Neural cell (in vitro differentiated cells): ENCODE results near the gene CD2AP. TPM values are rescaled to one million over a fixed set of nuclear protein-coding genes. Genes with fewer than 3 reads are reported as not detected.

Experiments used
- H2AFZ ChIP-seq: fragments of 200-600, 300-800 bp; sonication (generic), shearing (Covaris generic); 2 replicates; pipeline ENCODE4 v1.6.0; 2014; ENCODE audit warnings: low read depth, mild to moderate bottlenecking, antibody characterized with exemption, low read length, moderate library complexity
- H3F3A ChIP-seq: fragments of 200-600 bp; shearing (Covaris generic); 2 replicates; pipeline ENCODE4 v1.6.1; 2016; ENCODE audit warnings: mild to moderate bottlenecking, moderate library complexity, mixed read lengths, antibody characterized with exemption, low read length; ENCODE audit not compliant: insufficient read depth, poor library complexity, severe bottlenecking
- H3K27ac ChIP-seq: fragments of 200-600, 300-800 bp; sonication (generic), shearing (Covaris generic); 2 replicates; pipeline ENCODE4 v1.5.1; 2014; ENCODE audit warnings: mild to moderate bottlenecking, low read length, moderate library complexity
- H3K27me3 ChIP-seq: fragments of 300-800, 200-600 bp; sonication (generic), shearing (Covaris generic); 2 replicates; pipeline ENCODE4 v1.6.0; 2014; ENCODE audit warnings: mild to moderate bottlenecking, low read depth, low read length, moderate library complexity; ENCODE audit not compliant: insufficient read depth
- H3K36me3 ChIP-seq: fragments of 300-800, 200-600 bp; sonication (generic), shearing (Covaris generic); 2 replicates; pipeline ENCODE4 v1.5.1; 2014; ENCODE audit warnings: mild to moderate bottlenecking, antibody characterized with exemption, low read length, moderate library complexity; ENCODE audit not compliant: insufficient read depth
- H3K4me2 ChIP-seq: fragments of 300-800, 200-600 bp; sonication (generic), shearing (Covaris generic); 2 replicates; pipeline ENCODE4 v1.6.0; 2014; ENCODE audit warnings: mild to moderate bottlenecking, low read length
- H3K4me3 ChIP-seq: fragments of 300-800, 200-600 bp; sonication (generic), shearing (Covaris generic); 2 replicates; pipeline ENCODE4 v1.5.1; 2014; ENCODE audit warnings: mild to moderate bottlenecking, low read length, moderate library complexity
- H3K79me2 ChIP-seq: fragments of 200-600 bp; shearing (Covaris generic); replicated peaks from 2 replicates; pipeline ENCODE4 v1.6.0; 2014; ENCODE audit warnings: mild to moderate bottlenecking, low read length, moderate library complexity; ENCODE audit not compliant: insufficient read depth
- H3K9ac ChIP-seq: fragments of 300-800, 200-600 bp; sonication (generic), shearing (Covaris generic); 2 replicates; pipeline ENCODE4 v1.6.1; 2016; ENCODE audit warnings: mild to moderate bottlenecking, low read length, mixed read lengths
- H3K9me2 ChIP-seq: fragments of 200-600 bp; shearing (Covaris generic); 2 replicates; pipeline ENCODE4 v1.6.1; 2016; ENCODE audit warnings: mild to moderate bottlenecking, low read length, mixed read lengths; ENCODE audit not compliant: insufficient read depth
- H3K9me3 ChIP-seq: fragments of 200-600, 300-800 bp; sonication (generic), shearing (Covaris generic); 2 replicates; pipeline ENCODE4 v1.6.1; 2016; ENCODE audit warnings: mild to moderate bottlenecking, mixed run types, low read length, moderate library complexity, mixed read lengths
- H4K20me1 ChIP-seq: fragments of 200-600 bp; shearing (Covaris generic); 2 replicates; pipeline ENCODE4 v1.6.1; 2016; ENCODE audit warnings: mild to moderate bottlenecking, mixed run types; ENCODE audit not compliant: insufficient read depth
- CTCF ChIP-seq: fragments of 450-650 bp; IDR thresholded peaks from 2 replicates; pipeline ENCODE4 v1.5.1; 2014; ENCODE audit warnings: antibody characterized with exemption, mild to moderate bottlenecking, moderate library complexity; ENCODE audit not compliant: poor library complexity, severe bottlenecking
- EP300 ChIP-seq: fragments of 450-650 bp; conservative IDR thresholded peaks from 2 replicates; pipeline ENCODE4 v1.6.1; 2014; ENCODE audit warnings: antibody characterized with exemption, mild to moderate bottlenecking, moderate library complexity; ENCODE audit not compliant: poor library complexity, severe bottlenecking
- EZH2 ChIP-seq: fragments of 200-600, 300-800 bp; shearing (Covaris generic), sonication (generic); IDR thresholded peaks from 2 replicates; pipeline ENCODE4 v1.6.1; 2014; ENCODE audit warnings: antibody characterized with exemption, low read length, borderline replicate concordance, mild to moderate bottlenecking; ENCODE audit not compliant: insufficient read depth, poor library complexity, severe bottlenecking
- MXI1 ChIP-seq: fragments of 450-650 bp; conservative IDR thresholded peaks from 2 replicates; pipeline ENCODE4 v1.6.1; 2014; ENCODE audit warnings: antibody characterized with exemption, mild to moderate bottlenecking; ENCODE audit not compliant: poor library complexity, severe bottlenecking
- POLR2AphosphoS5 ChIP-seq: IDR thresholded peaks from 2 replicates; pipeline ENCODE4 v1.6.1; 2012
- RAD21 ChIP-seq: fragments of 450-650 bp; conservative IDR thresholded peaks from 2 replicates; pipeline ENCODE4 v1.6.1; 2014; ENCODE audit warnings: antibody characterized with exemption, mild to moderate bottlenecking, moderate library complexity
- REST ChIP-seq: IDR thresholded peaks from 2 replicates; pipeline ENCODE4 v1.6.1; 2012; ENCODE audit warnings: borderline replicate concordance
- SMC3 ChIP-seq: fragments of 450-650 bp; conservative IDR thresholded peaks from 2 replicates; pipeline ENCODE4 v1.6.1; 2014; ENCODE audit warnings: antibody characterized with exemption, mild to moderate bottlenecking, moderate library complexity; ENCODE audit not compliant: poor library complexity
- TAF1 ChIP-seq: IDR thresholded peaks from 2 replicates; pipeline ENCODE4 v1.6.1; 2012; ENCODE audit warnings: low read depth
- polyA plus RNA-seq: library from polyadenylated mRNA; depleted of rRNA; stranded (reverse); fragments of >200 nt; gene quantifications from 2 replicates; pipeline ENCODE4 v1.2.3, GENCODE V29; 2014

Gene CD2AP
- polyA plus RNA-seq, 1 donor from 2014 or later = 16.8 TPM

GRCh38 chr6:47661960-47662359 lies 184.4 kb downstream of the CD2AP start:
- Histone ChIP-seq H3K9me3 (no peaks in the 10 kb centered on the region), H3K4me3 (no peak overlapping the region), H3K79me2 (no peaks in the 10 kb centered on the region), H3K36me3 (no peaks in the 10 kb centered on the region), H2AFZ (no peak overlapping the region), H3K9me2 (no peaks in the 10 kb centered on the region), H3F3A (no peaks in the 10 kb centered on the region), H3K9ac (no peak overlapping the region), H3K27me3 (no peaks in the 10 kb centered on the region), H3K4me2 (no peak overlapping the region), H3K27ac (no peak overlapping the region), H4K20me1 (no peaks in the 10 kb centered on the region)
- TF ChIP-seq EP300 (no peak), REST (no peak), MXI1 (no peak), SMC3 (no peak), POLR2AphosphoS5 (no peak), EZH2 (no peak), RAD21 (no peak), CTCF (no peak), TAF1 (no peak)

- no peaks in the 10 kb centered on the region for H4K20me1 ChIP-seq
- no peak overlapping the region for H3K4me3 ChIP-seq
- H3K4me2 ChIP-seq = no peak overlapping the region
- H3F3A ChIP-seq = no peaks in the 10 kb centered on the region
- H3K9ac ChIP-seq = no peak overlapping the region
- no peaks in the 10 kb centered on the region for H3K9me3 ChIP-seq
- H2AFZ ChIP-seq = no peak overlapping the region
- TF ChIP-seq CTCF (no peak), MXI1 (no peak), REST (no peak), EP300 (no peak)
- no peaks in the 10 kb centered on the region for H3K79me2 ChIP-seq
- H3K9me2 ChIP-seq = no peaks in the 10 kb centered on the region
- H3K27me3 ChIP-seq = no peaks in the 10 kb centered on the region
- no peaks in the 10 kb centered on the region for H3K36me3 ChIP-seq
- no peak overlapping the region for H3K27ac ChIP-seq
Observed at GRCh38 chr6:47663462-47664216, 186.1 kb downstream of the CD2AP start.
